Immature natural killer cell (primary cell): Measurements from ENCODE around the gene PRXL2A. TPM values are rescaled to one million over a fixed set of nuclear protein-coding genes. Genes with fewer than 3 reads are reported as not detected.

Experiments
- DNase-seq, 3 donors: peaks; one replicate each; pipeline ENCODE4 v3.0.0; 2022; ENCODE audit warnings: mixed read lengths in 1 of 3
- H3K27ac Mint-ChIP-seq, 6 donors: one replicate each; pipeline ENCODE4 v1.8.0; 2020; ENCODE audit warnings: mixed read lengths in 6 of 6, mild to moderate bottlenecking in 5 of 6, inconsistent platforms in 4 of 6, moderate library complexity in 3 of 6
- H3K27me3 Mint-ChIP-seq, 3 donors: one replicate each; pipeline ENCODE4 v1.8.0; 2020 to 2021; ENCODE audit warnings: low read depth in 3 of 3, mild to moderate bottlenecking in 3 of 3, mixed read lengths in 3 of 3, moderate library complexity in 3 of 3, inconsistent platforms in 1 of 3
- H3K36me3 Mint-ChIP-seq, 3 donors: one replicate each; pipeline ENCODE4 v1.8.0; 2020; ENCODE audit warnings: mixed read lengths in 3 of 3, inconsistent platforms in 2 of 3, mild to moderate bottlenecking in 2 of 3
- H3K4me1 Mint-ChIP-seq, 2 donors: one replicate each; pipeline ENCODE4 v1.8.0; 2020; ENCODE audit warnings: inconsistent platforms in 2 of 2, mild to moderate bottlenecking in 2 of 2, mixed read lengths in 2 of 2, moderate library complexity in 1 of 2
- H3K4me3 Mint-ChIP-seq, 5 donors: one replicate each; pipeline ENCODE4 v1.8.0; 2020; ENCODE audit warnings: mild to moderate bottlenecking in 5 of 5, mixed read lengths in 5 of 5, inconsistent platforms in 3 of 5, moderate library complexity in 3 of 5
- H3K9me3 Mint-ChIP-seq, 6 donors: one replicate each; pipeline ENCODE4 v1.8.0; 2020; ENCODE audit warnings: mild to moderate bottlenecking in 6 of 6, mixed read lengths in 6 of 6, inconsistent platforms in 4 of 6, moderate library complexity in 3 of 6
- polyA plus RNA-seq, 3 donors: library from polyadenylated mRNA; unstranded; fragments of 300-500 nt; fragmentation: Illumina TruSeq; gene quantifications; one replicate each; pipeline ENCODE4 v1.2.3, GENCODE V29; 2021

Gene PRXL2A
- polyA plus RNA-seq, 3 donors from 2014 or later, result 3.9 to 6.3 (median 4.3) TPM

DNA sequence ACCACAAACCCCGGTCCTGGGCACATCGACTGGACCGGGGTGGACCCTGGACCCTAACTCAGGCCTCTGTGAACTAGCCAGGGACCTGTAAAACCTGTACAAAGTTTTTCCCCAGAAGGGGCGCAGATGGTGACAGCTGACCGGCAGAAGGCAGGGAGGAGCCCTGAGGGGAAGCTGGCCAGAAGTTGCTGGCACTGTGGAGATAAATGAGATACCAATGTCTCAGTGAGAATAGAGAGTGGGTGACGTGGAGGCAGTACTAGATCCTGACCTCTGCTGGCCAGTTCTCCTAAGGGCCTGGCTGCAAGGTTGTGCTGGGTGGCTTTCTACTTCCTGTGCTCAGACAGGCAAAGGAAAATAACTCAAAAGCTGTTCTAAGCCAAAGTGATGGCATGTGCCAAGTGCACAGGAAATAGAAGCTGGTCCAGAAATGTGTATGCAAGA, 35.2 kb downstream of the PRXL2A start:
- Mint-ChIP-seq H3K27ac (no peak overlapping the region), H3K9me3 (no peaks in the 10 kb centered on the region), H3K4me1 (peaks cover 16 to 38% of the 10 kb centered on the region in 2 donors), H3K27me3 (peaks cover 4 to 12% (median 10%) of the 10 kb centered on the region in 3 donors), H3K36me3 (no peaks in the 10 kb centered on the region), H3K4me3 (no peak overlapping the region)
- no peak for DNase-seq

DNA sequence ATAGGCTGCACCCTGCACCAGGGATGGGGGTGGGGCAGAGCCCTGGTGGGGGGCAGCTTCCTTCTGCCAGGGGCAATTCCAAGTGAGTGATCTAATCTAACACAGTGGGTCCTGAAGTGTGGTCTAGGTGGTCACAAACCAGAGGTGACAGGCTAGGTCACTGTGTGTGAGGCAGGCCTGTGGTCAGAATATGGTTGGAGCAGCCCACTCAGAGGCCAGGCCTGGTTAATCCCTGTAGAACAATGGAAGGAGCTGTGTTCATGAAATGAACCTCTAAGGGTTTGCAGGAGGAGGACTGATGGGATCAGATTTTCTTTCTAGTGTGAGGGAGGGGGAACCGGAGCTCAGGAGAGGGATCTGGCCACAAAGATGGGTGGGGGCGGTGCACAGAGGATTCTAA, 35.8 kb downstream of the PRXL2A start:
- H3K4me3 Mint-ChIP-seq, result no peak overlapping the region

DNA sequence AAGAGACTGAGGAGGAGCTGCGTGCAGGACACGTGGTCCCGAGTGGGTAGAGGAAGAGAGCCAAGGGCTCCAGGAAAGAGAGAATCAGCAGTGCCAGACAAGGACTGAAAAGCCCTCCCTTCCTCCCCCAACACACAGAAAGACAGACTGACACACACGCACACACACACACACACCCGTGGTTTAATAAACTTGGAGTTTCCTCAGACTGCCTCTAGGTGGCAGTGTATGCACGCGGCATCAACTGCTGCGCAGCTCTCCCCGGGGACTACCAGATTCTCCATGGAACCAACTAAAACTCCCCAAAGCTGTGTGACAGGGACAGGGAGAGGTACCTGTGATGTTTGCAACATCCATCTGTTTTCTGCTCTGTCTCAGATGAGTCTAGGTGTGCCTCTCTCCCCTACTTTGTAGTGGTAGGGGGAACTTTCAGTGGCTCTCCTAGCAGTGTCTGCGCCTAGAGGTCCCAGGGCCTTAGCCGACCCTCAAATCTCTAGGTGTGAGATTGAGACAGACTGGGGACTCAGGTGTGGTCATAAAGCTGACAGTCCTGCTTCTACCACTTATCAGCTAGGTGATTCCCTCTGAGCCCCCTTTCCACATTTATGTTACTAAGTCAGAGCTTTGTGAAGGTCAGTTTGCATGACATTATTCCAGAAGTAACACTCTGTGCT, 36.4 kb downstream of the PRXL2A start:
- H3K4me3 Mint-ChIP-seq, result no peak overlapping the region
- H3K27ac Mint-ChIP-seq, result peak overlapping the region in 4 of 6 donors; percentile 15 to 86 (median 36)
- H3K27me3 Mint-ChIP-seq, result peaks cover 4 to 12% (median 8%) of the 10 kb centered on the region in 3 donors
- DNase-seq, result peak; percentile 49 to 85 (median 69)
- peaks cover 16 to 38% of the 10 kb centered on the region in 2 donors for H3K4me1 Mint-ChIP-seq
- H3K36me3 Mint-ChIP-seq, result no peaks in the 10 kb centered on the region
- no peaks in the 10 kb centered on the region for H3K9me3 Mint-ChIP-seq

More for the DNA sequence above, 35.8 kb downstream of the PRXL2A start:
- Mint-ChIP-seq H3K9me3 (no peaks in the 10 kb centered on the region), H3K27me3 (peaks cover 4 to 12% (median 10%) of the 10 kb centered on the region in 3 donors), H3K36me3 (no peaks in the 10 kb centered on the region), H3K4me1 (peaks cover 16 to 38% of the 10 kb centered on the region in 2 donors), H3K27ac (peak overlapping the region in 3 of 6 donors; percentile 23 to 86 (median 56))
- DNase-seq, result no peak

DNA sequence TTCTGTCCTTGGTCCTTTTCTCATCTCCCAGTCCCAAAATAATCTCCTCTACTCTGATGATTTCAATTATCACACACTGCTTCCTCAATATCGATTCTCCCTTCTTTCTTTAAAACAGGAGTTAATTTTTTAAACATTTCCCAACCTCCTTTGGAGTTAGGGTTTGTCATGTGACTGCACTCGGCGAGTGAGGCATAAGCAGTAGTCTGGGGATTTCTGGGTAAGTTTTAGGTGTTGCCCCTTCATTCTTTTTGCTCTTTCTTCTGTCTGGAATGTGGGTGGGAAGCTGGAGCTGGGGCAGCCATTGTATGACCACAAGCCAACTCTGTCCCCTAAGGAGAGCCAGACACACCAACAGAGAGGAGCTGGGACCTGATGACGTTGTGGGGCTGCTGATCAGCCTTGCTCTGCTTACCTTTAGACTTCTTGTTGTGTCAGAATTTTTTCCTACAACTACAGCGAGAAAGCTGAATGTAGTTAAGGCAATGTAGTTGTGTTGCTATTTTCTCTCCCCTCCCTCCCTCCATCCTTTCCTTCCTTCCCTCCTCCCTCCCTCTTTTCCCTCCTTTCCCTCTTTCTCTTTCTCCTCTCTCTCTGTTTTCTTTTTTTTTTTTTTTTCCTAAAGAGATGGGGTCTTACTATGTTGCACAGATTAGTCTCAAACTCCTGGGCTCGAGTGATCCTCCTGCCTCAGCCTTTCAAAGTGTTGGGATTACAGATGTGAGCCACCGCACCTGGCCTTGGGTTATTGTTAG, 39.3 kb downstream of the PRXL2A start:
- Mint-ChIP-seq H3K27me3 (peaks cover 2 to 12% (median 7%) of the 10 kb centered on the region in 3 donors), H3K4me1 (peaks cover 16 to 38% of the 10 kb centered on the region in 2 donors), H3K4me3 (no peak overlapping the region), H3K27ac (peak overlapping the region in 3 of 6 donors; percentile 2 to 67 (median 19)), H3K9me3 (no peaks in the 10 kb centered on the region), H3K36me3 (no peaks in the 10 kb centered on the region)
- no peak for DNase-seq

- peak overlapping the region in 1 of 6 donors; percentile 29 for H3K27ac Mint-ChIP-seq
- peaks cover 18 to 41% of the 10 kb centered on the region in 2 donors for H3K4me1 Mint-ChIP-seq
- no peaks in the 10 kb centered on the region for H3K9me3 Mint-ChIP-seq
- H3K36me3 Mint-ChIP-seq, result no peaks in the 10 kb centered on the region
- DNase-seq, result no peak
- no peak overlapping the region for H3K4me3 Mint-ChIP-seq
- peaks cover 4 to 15% (median 9%) of the 10 kb centered on the region in 3 donors for H3K27me3 Mint-ChIP-seq
Measured at GRCh38 chr10:80448209-80448942, 40.0 kb downstream of the PRXL2A start.

GRCh38 chr10:80449520-80449919, 41.2 kb downstream of the PRXL2A start:
- no peak for DNase-seq
- Mint-ChIP-seq H3K27me3 (peaks cover 6 to 13% (median 8%) of the 10 kb centered on the region in 3 donors), H3K9me3 (no peaks in the 10 kb centered on the region), H3K36me3 (no peaks in the 10 kb centered on the region), H3K4me3 (no peak overlapping the region), H3K27ac (peak overlapping the region in 3 of 6 donors; percentile 3 to 31 (median 20)), H3K4me1 (peaks cover 15 to 33% of the 10 kb centered on the region in 2 donors)

GRCh38 chr10:80451132-80451531, 42.8 kb downstream of the PRXL2A start:
- Mint-ChIP-seq H3K36me3 (peaks cover 0 to 3% (median 0%) of the 10 kb centered on the region in 3 donors), H3K4me3 (no peak overlapping the region), H3K27me3 (peaks cover 9 to 13% (median 12%) of the 10 kb centered on the region in 3 donors), H3K27ac (no peak overlapping the region), H3K4me1 (peaks cover 19 to 25% of the 10 kb centered on the region in 2 donors), H3K9me3 (no peaks in the 10 kb centered on the region)
- no peak for DNase-seq

DNA sequence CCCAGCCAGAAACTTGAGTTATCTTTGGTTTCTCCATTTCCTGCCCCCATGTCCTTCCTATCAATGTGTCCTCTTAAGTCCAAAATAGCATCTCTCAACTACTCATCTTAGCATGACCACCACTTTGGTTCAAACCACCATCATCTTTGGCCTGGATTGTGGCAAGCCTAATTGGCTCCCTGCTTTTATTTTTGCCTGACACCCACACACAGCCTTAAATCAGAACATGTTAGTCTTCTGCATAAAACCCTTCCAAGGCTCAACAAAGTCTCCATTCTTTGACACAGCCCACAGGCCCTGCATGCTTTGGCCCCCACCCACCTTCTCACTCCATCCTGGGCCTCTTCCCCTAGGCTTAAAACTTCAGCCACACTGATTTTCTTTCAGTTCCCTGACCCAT, 43.7 kb downstream of the PRXL2A start:
- H3K9me3 Mint-ChIP-seq, result no peaks in the 10 kb centered on the region
- H3K36me3 Mint-ChIP-seq, result peaks cover 0 to 3% (median 0%) of the 10 kb centered on the region in 3 donors
- no peak for DNase-seq
- no peak overlapping the region for H3K4me3 Mint-ChIP-seq
- no peak overlapping the region for H3K27ac Mint-ChIP-seq
- H3K27me3 Mint-ChIP-seq, result peaks cover 9 to 16% (median 13%) of the 10 kb centered on the region in 3 donors
- peaks cover 25 to 28% of the 10 kb centered on the region in 2 donors for H3K4me1 Mint-ChIP-seq

DNA sequence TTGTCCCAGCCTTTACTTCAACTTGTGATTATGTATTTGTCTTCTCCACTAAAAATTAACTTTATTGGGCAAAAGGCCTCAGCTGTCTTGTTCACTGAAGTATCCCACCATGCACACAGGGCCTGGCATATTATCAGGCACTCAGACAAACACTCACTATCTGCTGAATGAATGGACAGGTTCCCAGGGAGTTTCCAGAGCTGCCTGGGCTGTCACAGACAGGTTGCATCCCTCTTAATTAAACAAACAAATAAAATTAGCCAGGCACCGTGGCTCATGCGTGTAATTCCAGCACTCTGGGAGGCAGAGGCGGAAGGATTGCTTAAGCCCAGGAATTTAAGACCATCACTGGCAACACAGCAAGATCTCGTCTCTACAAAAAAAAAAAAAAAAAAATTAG, 44.3 kb downstream of the PRXL2A start:
- Mint-ChIP-seq H3K27me3 (peaks cover 9 to 16% (median 12%) of the 10 kb centered on the region in 3 donors), H3K4me1 (peaks cover 28 to 34% of the 10 kb centered on the region in 2 donors), H3K36me3 (peaks cover 0 to 3% (median 0%) of the 10 kb centered on the region in 3 donors), H3K27ac (no peak overlapping the region), H3K4me3 (no peak overlapping the region), H3K9me3 (no peaks in the 10 kb centered on the region)
- no peak for DNase-seq

DNA sequence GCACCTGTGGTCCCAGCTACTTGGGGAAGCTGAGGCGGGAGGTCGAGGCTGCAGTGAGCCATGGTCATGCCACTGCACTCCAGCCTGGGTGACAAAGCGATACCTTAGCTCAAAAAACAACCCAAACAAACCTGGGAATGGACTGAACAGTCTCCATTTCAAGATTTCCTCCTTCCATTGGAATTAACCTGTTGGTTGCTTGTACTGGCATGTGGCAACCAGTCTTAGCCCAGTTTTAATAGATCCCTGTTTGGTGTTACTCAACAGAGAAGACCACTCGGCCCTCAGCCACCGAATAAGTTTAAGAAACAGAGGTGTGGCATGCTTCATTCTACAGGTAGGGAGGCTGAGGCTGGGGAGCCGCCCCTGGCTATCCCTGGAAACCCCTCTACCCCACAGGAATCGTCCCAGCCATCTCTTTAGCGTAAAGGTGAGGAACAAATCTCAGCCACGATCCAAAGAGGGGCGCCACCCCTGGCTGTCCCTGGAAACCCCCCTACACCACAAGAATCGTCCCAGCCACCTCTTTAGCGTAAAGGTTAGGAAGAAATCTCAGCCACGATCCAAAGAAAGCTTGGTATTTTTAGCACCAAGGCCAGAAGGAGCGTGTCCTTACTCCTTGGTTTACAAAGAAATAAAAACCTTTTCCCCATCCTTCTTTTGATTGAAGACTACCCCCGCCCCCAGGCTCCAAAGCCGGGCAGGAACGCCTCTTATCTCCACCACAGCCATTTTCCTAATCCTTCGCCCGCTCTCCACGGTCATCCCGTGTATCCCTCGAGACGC, 44.9 kb downstream of the PRXL2A start:
- peaks cover 0 to 3% (median 0%) of the 10 kb centered on the region in 3 donors for H3K36me3 Mint-ChIP-seq
- H3K27ac Mint-ChIP-seq, result peak overlapping the region in 5 of 6 donors; percentile 84 to 92 (median 89)
- H3K4me3 Mint-ChIP-seq, result peak overlapping the region in 4 of 5 donors; percentile 76 to 85 (median 82)
- H3K27me3 Mint-ChIP-seq, result peaks cover 9 to 16% (median 12%) of the 10 kb centered on the region in 3 donors
- peaks cover 34 to 40% of the 10 kb centered on the region in 2 donors for H3K4me1 Mint-ChIP-seq
- DNase-seq, result no peak
- no peaks in the 10 kb centered on the region for H3K9me3 Mint-ChIP-seq

DNA sequence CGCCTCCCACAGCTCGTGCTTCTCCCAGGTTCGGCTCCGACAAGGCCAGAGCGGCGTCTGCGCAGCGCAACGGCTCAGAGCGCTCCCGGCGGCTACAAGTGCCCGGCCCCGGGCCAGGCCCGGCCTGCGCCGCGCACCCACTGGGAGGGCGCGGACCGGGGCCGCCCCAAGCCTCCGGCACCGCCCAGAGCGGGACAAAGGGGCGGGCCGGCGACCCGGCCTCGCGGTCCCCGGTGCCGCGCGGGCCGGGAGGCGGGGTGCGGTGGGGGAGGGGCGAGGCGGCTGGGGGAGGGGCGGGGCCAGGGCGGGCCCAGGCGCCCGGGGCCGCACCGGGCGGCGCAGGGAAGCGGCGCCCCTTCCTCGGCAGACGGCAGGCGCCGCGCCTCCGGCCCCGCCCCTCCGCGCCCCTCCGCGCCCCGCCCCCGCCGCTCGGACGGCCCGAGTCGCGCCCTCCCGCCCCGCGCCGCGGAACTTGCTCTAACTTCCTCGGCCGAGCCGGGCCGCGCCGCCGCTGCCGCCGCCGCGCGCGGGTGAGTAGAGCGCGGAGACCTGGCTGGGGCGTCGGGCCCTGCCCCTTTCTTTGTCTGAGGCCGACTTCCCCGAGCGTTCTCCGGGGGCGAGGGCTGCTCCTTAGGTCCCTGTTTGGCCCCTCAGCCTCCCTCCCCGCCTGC, 45.6 kb downstream of the PRXL2A start, which contains the start of gene TSPAN14:
TSPAN14 (plus strand) TSS at position 469 of the 671 bp plus-strand sequence. CDS start 34,924 bp downstream, outside the sequence.
- peaks cover 41 to 47% of the 10 kb centered on the region in 2 donors for H3K4me1 Mint-ChIP-seq
- H3K27me3 Mint-ChIP-seq, result peaks cover 9 to 16% (median 12%) of the 10 kb centered on the region in 3 donors
- peak within 1 kb of the TSS; percentile 97 to 100 (median 99) for H3K4me3 Mint-ChIP-seq
- DNase-seq, result peak; percentile 71 to 78 (median 72)
- H3K36me3 Mint-ChIP-seq, result peaks cover 0 to 3% (median 0%) of the 10 kb centered on the region in 3 donors
- H3K9me3 Mint-ChIP-seq, result no peaks in the 10 kb centered on the region
- peak within 1 kb of the TSS; percentile 92 to 97 (median 96) for H3K27ac Mint-ChIP-seq
